Liver (tissue), 3 donors: ENCODE measurements around the gene IREB2.

ENCODE experiments used
- CTCF ChIP-seq: fragments of 150-350 bp; IDR thresholded peaks from 2 replicates; pipeline ENCODE4 v1.5.1; 2017; ENCODE audit warnings: improper control_type of control experiment, low read depth, low read length; ENCODE audit not compliant: missing input control
- EGR1 ChIP-seq, 2 donors: IDR thresholded peaks; 2 replicates each; pipeline ENCODE4 v1.6.1; 2016 to 2018; ENCODE audit warnings: antibody characterized with exemption in 2 of 2, low read depth in 2 of 2
- GABPA ChIP-seq, 2 donors: IDR thresholded peaks in 1 of 2; conservative IDR thresholded peaks in 1 of 2; 2 replicates each; pipeline ENCODE4 v1.6.1; 2016; ENCODE audit warnings: antibody characterized with exemption in 2 of 2, mild to moderate bottlenecking in 1 of 2, moderate library complexity in 1 of 2
- MAX ChIP-seq: IDR thresholded peaks from 2 replicates; pipeline ENCODE4 v1.6.1; 2016; ENCODE audit warnings: antibody characterized with exemption
- RAD21 ChIP-seq, 2 donors: IDR thresholded peaks; 2 replicates each; pipeline ENCODE4 v1.6.1; 2016; ENCODE audit warnings: antibody characterized with exemption in 2 of 2, mild to moderate bottlenecking in 2 of 2
- REST ChIP-seq: IDR thresholded peaks from 2 replicates; pipeline ENCODE4 v1.6.1; 2016; ENCODE audit warnings: antibody characterized with exemption, mild to moderate bottlenecking
- RXRA ChIP-seq, 2 donors: IDR thresholded peaks; 2 replicates each; pipeline ENCODE4 v1.6.1; 2017 to 2018; ENCODE audit warnings: antibody characterized with exemption in 2 of 2, mild to moderate bottlenecking in 1 of 2
- SP1 ChIP-seq: IDR thresholded peaks from 2 replicates; pipeline ENCODE4 v1.6.1; 2018; ENCODE audit warnings: antibody characterized with exemption, mild to moderate bottlenecking
- donor health status: healthy.
- donor health status: healthy.

- TF ChIP-seq RXRA (IDR thresholded peaks at IDR 0.05) (no peak), CTCF (no peak), MAX (no peak), EGR1 (IDR thresholded peaks at IDR 0.05; ENCODE audit: low read depth in 2 of 2) (no peak), GABPA (IDR thresholded peaks at IDR 0.05 in 1 of 2, conservative IDR thresholded peaks at IDR 0.05 in 1 of 2) (no peak), RAD21 (IDR thresholded peaks at IDR 0.05) (no peak), SP1 (no peak), REST (no peak)
Measured at GRCh38 chr15:78394026-78394425, 44.0 kb upstream of the IREB2 start.
